GM23248 (cell line): Measurements from ENCODE around the gene RINL. TPM values are rescaled to one million over a fixed set of nuclear protein-coding genes. Genes with fewer than 3 reads are reported as not detected.
"Not testable (repeated sequence)": the region's sequence is repeated elsewhere in the genome, so short reads cannot be mapped to it uniquely, and the experiment has no call there.

Experiments
- DNase-seq: peaks from one replicate; pipeline ENCODE4 v3.0.0-alpha.2; 2015
- H2AFZ ChIP-seq: fragments of 200-600 bp; sonication (generic); 2 replicates; pipeline ENCODE4 v1.6.1; 2016; ENCODE audit warnings: antibody characterized with exemption
- H3F3A ChIP-seq: fragments of 200-600 bp; sonication (generic); 2 replicates; pipeline ENCODE4 v1.6.1; 2016; ENCODE audit warnings: mild to moderate bottlenecking, antibody characterized with exemption, mixed run types; ENCODE audit not compliant: insufficient read depth
- H3K27ac ChIP-seq: fragments of 200-600 bp; sonication (generic); 2 replicates; pipeline ENCODE4 v1.5.1; 2016; ENCODE audit warnings: mild to moderate bottlenecking
- H3K27me3 ChIP-seq: fragments of 200-600 bp; sonication (generic); replicated peaks from 2 replicates; pipeline ENCODE4 v1.6.1; 2016; ENCODE audit warnings: mild to moderate bottlenecking; ENCODE audit not compliant: insufficient read depth
- H3K36me3 ChIP-seq: fragments of 200-600 bp; sonication (generic); 2 replicates; pipeline ENCODE4 v1.6.1; 2016; ENCODE audit warnings: low read depth, mild to moderate bottlenecking
- H3K4me1 ChIP-seq: fragments of 200-600 bp; sonication (generic); 2 replicates; pipeline ENCODE4 v1.6.1; 2016; ENCODE audit warnings: mild to moderate bottlenecking; ENCODE audit not compliant: insufficient read depth
- H3K4me2 ChIP-seq: fragments of 200-600 bp; sonication (generic); one replicate; pipeline ENCODE4 v1.6.1; 2016; ENCODE audit warnings: mild to moderate bottlenecking; ENCODE audit not compliant: unreplicated experiment
- H3K4me3 ChIP-seq: fragments of 200-600 bp; sonication (generic); 2 replicates; pipeline ENCODE4 v1.5.1; 2016; ENCODE audit warnings: mild to moderate bottlenecking
- H3K79me2 ChIP-seq: fragments of 200-600 bp; sonication (generic); 2 replicates; pipeline ENCODE4 v1.6.1; 2016; ENCODE audit warnings: mild to moderate bottlenecking; ENCODE audit not compliant: insufficient read depth
- H3K9ac ChIP-seq: fragments of 200-600 bp; sonication (generic); 2 replicates; pipeline ENCODE4 v1.6.1; 2016; ENCODE audit warnings: mild to moderate bottlenecking
- H3K9me2 ChIP-seq: fragments of 200-600 bp; sonication (generic); 2 replicates; pipeline ENCODE4 v1.6.1; 2016; ENCODE audit warnings: mixed run types, mild to moderate bottlenecking, moderate library complexity; ENCODE audit not compliant: insufficient read depth
- H3K9me3 ChIP-seq: fragments of 200-600 bp; sonication (generic); one replicate; pipeline ENCODE4 v1.6.1; 2017; ENCODE audit warnings: low read depth
- H4K20me1 ChIP-seq: fragments of 200-600 bp; sonication (generic); 2 replicates; pipeline ENCODE4 v1.6.0; 2016; ENCODE audit not compliant: insufficient read depth
- EZH2 ChIP-seq: fragments of 200-600 bp; sonication (generic); IDR thresholded peaks from 2 replicates; pipeline ENCODE4 v1.6.1; 2018; ENCODE audit warnings: antibody characterized with exemption, mild to moderate bottlenecking; ENCODE audit not compliant: insufficient read depth, poor library complexity, severe bottlenecking
- EZH2phosphoT487 ChIP-seq: fragments of 200-600 bp; sonication (generic); IDR thresholded peaks from 2 replicates; pipeline ENCODE4 v1.6.1; 2018; ENCODE audit warnings: antibody characterized with exemption, moderate library complexity, mild to moderate bottlenecking, low read depth; ENCODE audit not compliant: insufficient read depth
- WGBS, 2 experiments: methylation state at CpG; one replicate each; pipeline ENCODE4 v1.1.6; 2015 to 2017; ENCODE audit warnings: low lambda C conversion rate in 2 of 2, low coverage in 1 of 2; ENCODE audit errors: missing lambda C conversion rate in 2 of 2; 5-methylcytosine and 5-hydroxymethylcytosine counted together
- in situ Hi-C: fragments of 300-500 bp; cut with MboI; formaldehyde crosslinking; loops from 2 replicates; pipeline ENCODE4 v1.15.0; 2020
- polyA plus RNA-seq: library from polyadenylated mRNA; unstranded; fragments of >200 nt; fragmentation: Nextera tagmentation; extraction: Ambion mirVana; gene quantifications from 2 replicates; pipeline ENCODE4 v1.2.1, GENCODE V29; 2016
- total RNA-seq: library from RNA; depleted of rRNA; stranded (reverse); fragments of >200 nt; shearing (Covaris generic); gene quantifications from 2 replicates; pipeline ENCODE4 v1.2.3, GENCODE V29; 2014

Gene RINL
- total and polyA plus RNA-seq, 2 experiments from 2014 or later, result 2.0 to 5.8 TPM

- in situ Hi-C loops, result no loop called here
- peaks cover 44% of the 10 kb centered on the region for H3F3A ChIP-seq
- H3K4me2 ChIP-seq, result peak overlapping the region; percentile 87
- TF ChIP-seq EZH2phosphoT487 (no peak), EZH2 (no peak)
- peaks cover 28% of the 10 kb centered on the region for H3K4me1 ChIP-seq
- no peaks in the 10 kb centered on the region for H3K27me3 ChIP-seq
- WGBS, 2 experiments, result 44 to 49% methylated on average over 4 of the region's 4 CpGs
- 0 out of 2 replicates have a peak, but pooled peaks cover 6% of the 10 kb centered on the region for H3K79me2 ChIP-seq
- H2AFZ ChIP-seq, result no peak overlapping the region
- H3K4me3 ChIP-seq, result no peak overlapping the region
- no peaks in the 10 kb centered on the region for H4K20me1 ChIP-seq
- H3K9me2 ChIP-seq, result no peaks in the 10 kb centered on the region
- peak overlapping the region; percentile 87; the same call in 1 of the 2 replicates for H3K9ac ChIP-seq
- no peaks in the 10 kb centered on the region for H3K36me3 ChIP-seq
- H3K27ac ChIP-seq, result peak overlapping the region; percentile 94
- peak; percentile 79 for DNase-seq
- H3K9me3 ChIP-seq, result no peaks in the 10 kb centered on the region
Observed at GRCh38 chr19:38830039-38830733, 47.9 kb downstream of the RINL start.

GRCh38 chr19:38829203-38829602, 48.9 kb downstream of the RINL start:
- DNase-seq, result peak; percentile 42
- H3K4me3 ChIP-seq, H3K27me3 ChIP-seq, H3K36me3 ChIP-seq, H3K4me2 ChIP-seq, H3K9me2 ChIP-seq, H4K20me1 ChIP-seq, H3K9me3 ChIP-seq, in situ Hi-C loops, H3K79me2 ChIP-seq, H2AFZ ChIP-seq: not testable (repeated sequence)
- Histone ChIP-seq H3K9ac (peak overlapping the region; percentile 41; the same call in 1 of the 2 replicates), H3F3A (peaks cover 34% of the 10 kb centered on the region), H3K4me1 (peaks cover 28% of the 10 kb centered on the region), H3K27ac (peak overlapping the region; percentile 94)
- WGBS, 2 experiments, result 89 to 91% methylated on average over 7 of the region's 7 CpGs

DNA sequence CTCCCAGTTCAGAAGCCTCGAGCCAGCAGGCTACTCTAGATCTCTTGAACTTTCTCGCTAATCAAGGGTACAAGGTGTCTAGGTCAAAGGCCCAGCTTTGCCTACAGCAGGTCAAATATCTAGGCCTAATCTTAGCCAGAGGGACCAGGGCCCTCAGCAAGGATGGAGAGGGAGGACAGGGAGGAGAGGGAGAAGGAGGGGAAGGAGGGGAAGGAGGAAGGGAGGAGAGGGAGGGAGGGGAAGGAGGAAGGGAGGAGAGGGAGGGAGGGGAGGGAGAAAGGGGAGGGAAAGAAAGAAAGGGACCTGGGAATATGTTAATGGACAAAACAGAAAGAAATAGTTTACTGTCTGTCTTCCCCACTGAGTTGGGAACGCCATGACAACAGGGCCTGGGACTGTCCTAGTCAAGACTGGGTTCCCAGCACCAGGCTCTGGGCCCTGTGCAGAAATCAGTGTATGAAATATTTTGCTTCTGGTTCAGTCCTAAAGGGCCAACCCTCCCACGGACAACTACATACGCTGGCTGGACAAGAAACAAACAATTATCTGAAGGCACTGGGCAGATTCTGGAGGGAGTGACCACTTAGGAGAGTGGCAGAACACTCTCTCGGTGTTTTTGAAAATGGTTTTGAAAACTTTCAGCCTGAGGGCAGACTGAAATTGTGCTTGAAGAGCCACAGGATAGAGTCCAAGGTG, 51.1 kb downstream of the RINL start:
- TF ChIP-seq EZH2 (no peak), EZH2phosphoT487 (no peak)
- Histone ChIP-seq H3K4me2 (no peak overlapping the region), H2AFZ (no peak overlapping the region), H3K27me3 (no peaks in the 10 kb centered on the region), H3K79me2 (0 out of 2 replicates have a peak, but pooled peaks cover 6% of the 10 kb centered on the region), H3K36me3 (no peaks in the 10 kb centered on the region), H3K9me2 (no peaks in the 10 kb centered on the region), H3K9ac (no peak overlapping the region), H3F3A (peaks cover 20% of the 10 kb centered on the region), H3K4me3 (no peak overlapping the region), H3K27ac (no peak overlapping the region), H3K4me1 (peaks cover 23% of the 10 kb centered on the region), H4K20me1 (no peaks in the 10 kb centered on the region), H3K9me3 (no peaks in the 10 kb centered on the region)
- no peak for DNase-seq
- WGBS, 2 experiments, result 75 to 84% methylated on average over 6 of the region's 6 CpGs
- in situ Hi-C loops, result no loop called here

DNA sequence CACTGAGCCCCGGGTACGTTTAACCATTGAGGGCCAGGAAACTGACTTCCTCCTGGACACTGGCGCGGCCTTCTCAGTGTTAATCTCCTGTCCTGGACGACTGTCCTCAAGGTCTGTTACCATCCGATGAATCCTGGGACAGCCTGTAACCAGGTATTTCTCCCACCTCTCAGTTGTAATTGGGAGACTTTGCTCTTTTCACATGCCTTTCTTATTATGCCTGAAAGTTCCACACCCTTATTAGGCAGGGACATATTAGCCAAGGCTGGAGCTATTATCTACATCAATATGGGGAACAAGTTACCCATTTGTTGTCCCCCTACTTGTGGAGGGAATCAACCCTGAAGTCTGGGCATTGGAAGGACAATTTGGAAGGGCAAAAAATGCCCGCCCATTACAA, 52.1 kb downstream of the RINL start:
- peaks cover 21% of the 10 kb centered on the region for H3K4me1 ChIP-seq
- H3K4me3 ChIP-seq, in situ Hi-C loops, H4K20me1 ChIP-seq, H3K79me2 ChIP-seq, H3K36me3 ChIP-seq, DNase-seq, H3K4me2 ChIP-seq, H3K27me3 ChIP-seq, H3K9me2 ChIP-seq, H3K9ac ChIP-seq, H2AFZ ChIP-seq, H3K9me3 ChIP-seq, H3K27ac ChIP-seq: not testable (repeated sequence)
- peaks cover 16% of the 10 kb centered on the region for H3F3A ChIP-seq
- WGBS, 2 experiments, result 80 to 81% methylated on average over 7 of the region's 7 CpGs

GRCh38 chr19:38821230-38821825, 56.7 kb downstream of the RINL start:
- H3K4me3 ChIP-seq, H3K9ac ChIP-seq, H3K36me3 ChIP-seq, H3K27ac ChIP-seq, H3K9me3 ChIP-seq, H3K79me2 ChIP-seq, H3K4me2 ChIP-seq, H3F3A ChIP-seq, H4K20me1 ChIP-seq, DNase-seq, in situ Hi-C loops, H2AFZ ChIP-seq, H3K27me3 ChIP-seq, H3K4me1 ChIP-seq, H3K9me2 ChIP-seq: not testable (repeated sequence)
- 91 to 94% methylated on average over 10 to 29 of the region's 29 CpGs for WGBS, 2 experiments
